Esophagus muscularis mucosa (tissue), 4 donors: Measurements from ENCODE around the gene FSD1L. TPM values are rescaled to one million over a fixed set of nuclear protein-coding genes. Genes with fewer than 3 reads are reported as not detected.

Experiments
- DNase-seq: peaks from one replicate; pipeline ENCODE4 v3.0.0-alpha.2; 2017; ENCODE audit errors: extremely low spot score
- H3K27ac ChIP-seq, 4 donors: fragments of 200-600 bp; sonication (generic); replicated peaks in 1 of 4; 1 replicate in 3 of 4; 2 replicates in 1 of 4; pipeline ENCODE4 v1.5.1; 2016 to 2019; ENCODE audit warnings: mild to moderate bottlenecking in 1 of 4
- H3K27me3 ChIP-seq, 4 donors: fragments of 200-600 bp; sonication (generic); one replicate each; pipeline versions ENCODE4 v1.5.1 to v1.6.0; 2016 to 2019
- H3K36me3 ChIP-seq, 4 donors: fragments of 200-600 bp; sonication (generic); one replicate each; pipeline ENCODE4 v1.5.1; 2016 to 2019
- H3K4me1 ChIP-seq, 4 donors: fragments of 200-600 bp; sonication (generic); one replicate each; pipeline ENCODE4 v1.5.1; 2016 to 2019
- H3K4me3 ChIP-seq, 4 donors: fragments of 200-600 bp; sonication (generic); 1 replicate in 2 of 4; 2 replicates in 2 of 4; pipeline ENCODE4 v1.5.1; 2016 to 2019; ENCODE audit warnings: mild to moderate bottlenecking in 4 of 4, moderate library complexity in 1 of 4
- H3K9me3 ChIP-seq, 4 donors: fragments of 200-600 bp; sonication (generic); 1 replicate in 3 of 4; 2 replicates in 1 of 4; pipeline ENCODE4 v1.5.1; 2016 to 2019
- EP300 ChIP-seq: sonication (generic); formaldehyde crosslinking; IDR thresholded peaks from one replicate; pipeline ENCODE4 v1.6.1; 2017; ENCODE audit warnings: antibody characterized with exemption
- POLR2A ChIP-seq: fragments of 450-650 bp; IDR thresholded peaks from one replicate; pipeline ENCODE4 v1.6.1; 2017; ENCODE audit warnings: antibody characterized with exemption, moderate library complexity, mild to moderate bottlenecking, low read depth
- POLR2AphosphoS5 ChIP-seq, 2 donors: sonication (generic); formaldehyde crosslinking; IDR thresholded peaks; one replicate each; pipeline ENCODE4 v1.6.1; 2017; ENCODE audit warnings: antibody characterized with exemption in 2 of 2
- WGBS: methylation state at CpG from one replicate; pipeline ENCODE4 v1.1.5; 2018; 5-methylcytosine and 5-hydroxymethylcytosine counted together
- intact Hi-C: fragments of 100-400 bp; cut with DNase I; formaldehyde crosslinking; loops from one replicate; pipeline ENCODE4 v1.15.1; 2023
- total RNA-seq, 4 donors: library from RNA; depleted of rRNA; stranded (reverse); fragments of >200 nt; gene quantifications; one replicate each; pipeline versions ENCODE4 v1.1.0 to v1.2.1, GENCODE V29; 2016
- TF ChIP-seq, protein P1 (sequence below), 3 experiments: fragments of 200-600 bp in 2 of 3; fragments of 450-650 bp in 1 of 3; sonication (generic) in 2 of 3; IDR thresholded peaks; one replicate each; pipeline ENCODE4 v1.5.1; 2017 to 2019; ENCODE audit warnings: antibody characterized with exemption in 3 of 3, mild to moderate bottlenecking in 2 of 3, moderate library complexity in 1 of 3

FSD1L gene
- 1 to 10 TPM; 2.2 to 5.4 (median 2.6) TPM for total RNA-seq

DNA sequence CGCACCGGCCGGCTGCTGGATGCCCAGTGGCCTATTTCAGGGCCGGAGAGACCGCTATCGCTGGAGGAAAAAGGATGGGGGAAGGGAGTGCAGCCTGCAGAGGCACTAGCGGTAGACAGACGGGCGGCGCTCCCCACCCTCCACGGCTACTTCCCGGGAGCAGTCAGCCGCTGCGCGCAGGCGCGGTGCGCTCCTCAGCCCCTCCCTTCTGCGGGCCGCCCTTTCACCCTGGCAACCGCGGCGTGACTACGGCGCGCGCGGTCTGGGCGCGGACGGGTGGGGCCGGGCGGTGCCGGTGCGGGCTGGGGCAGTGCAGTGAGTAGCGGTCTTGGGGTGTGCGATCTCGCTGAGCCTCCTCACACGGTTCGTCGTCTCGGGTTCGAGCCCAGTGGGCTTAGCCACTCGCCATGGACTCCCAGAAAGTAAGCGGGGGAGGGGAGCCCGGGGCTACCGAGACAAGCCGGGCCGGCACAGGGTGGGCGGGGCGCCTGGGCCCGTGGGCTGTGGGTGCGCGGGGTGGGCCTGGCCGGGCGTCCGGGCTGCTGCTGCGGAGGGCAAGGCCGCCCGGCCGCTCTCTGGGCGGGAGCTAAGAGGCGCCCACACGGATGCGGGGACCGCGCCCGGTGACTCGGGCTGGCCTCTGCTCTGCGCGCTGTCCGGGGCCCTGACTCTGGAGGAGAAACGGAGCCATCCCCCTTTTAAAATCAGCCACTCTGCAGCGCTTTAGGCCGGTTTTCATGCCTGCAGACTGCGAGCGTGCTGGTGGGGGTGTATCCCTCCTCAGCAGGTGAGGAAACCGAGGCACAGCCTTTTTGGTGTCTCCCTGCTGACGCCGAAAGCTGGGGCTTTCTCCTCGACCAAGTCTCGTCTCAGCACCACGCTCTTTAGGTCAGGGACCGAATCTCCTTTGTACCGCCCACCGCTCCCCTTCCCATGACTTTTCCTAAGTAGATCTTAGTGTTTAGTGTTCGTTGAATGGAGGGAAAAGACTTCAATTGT, at the start of gene FSD1L:
FSD1L (plus strand) TSS at position 221 of the 999 bp plus-strand sequence; CDS start at position 408, 187 bp downstream.
- H3K9me3 ChIP-seq = no peaks in the 10 kb centered on the region
- H3K36me3 ChIP-seq = no peaks in the 10 kb centered on the region
- H3K4me3 ChIP-seq = peak within 1 kb of the TSS; percentile 88 to 99 (median 94)
- WGBS = 2% methylated on average over 28 of the region's 87 CpGs
- intact Hi-C loops = no loop called here
- TF ChIP-seq, protein P1, sequence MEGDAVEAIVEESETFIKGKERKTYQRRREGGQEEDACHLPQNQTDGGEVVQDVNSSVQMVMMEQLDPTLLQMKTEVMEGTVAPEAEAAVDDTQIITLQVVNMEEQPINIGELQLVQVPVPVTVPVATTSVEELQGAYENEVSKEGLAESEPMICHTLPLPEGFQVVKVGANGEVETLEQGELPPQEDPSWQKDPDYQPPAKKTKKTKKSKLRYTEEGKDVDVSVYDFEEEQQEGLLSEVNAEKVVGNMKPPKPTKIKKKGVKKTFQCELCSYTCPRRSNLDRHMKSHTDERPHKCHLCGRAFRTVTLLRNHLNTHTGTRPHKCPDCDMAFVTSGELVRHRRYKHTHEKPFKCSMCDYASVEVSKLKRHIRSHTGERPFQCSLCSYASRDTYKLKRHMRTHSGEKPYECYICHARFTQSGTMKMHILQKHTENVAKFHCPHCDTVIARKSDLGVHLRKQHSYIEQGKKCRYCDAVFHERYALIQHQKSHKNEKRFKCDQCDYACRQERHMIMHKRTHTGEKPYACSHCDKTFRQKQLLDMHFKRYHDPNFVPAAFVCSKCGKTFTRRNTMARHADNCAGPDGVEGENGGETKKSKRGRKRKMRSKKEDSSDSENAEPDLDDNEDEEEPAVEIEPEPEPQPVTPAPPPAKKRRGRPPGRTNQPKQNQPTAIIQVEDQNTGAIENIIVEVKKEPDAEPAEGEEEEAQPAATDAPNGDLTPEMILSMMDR (IDR thresholded peaks at IDR 0.05) = peak; percentile 22 to 44 (median 22)
- TF ChIP-seq POLR2AphosphoS5 (IDR thresholded peaks at IDR 0.05) (peak; percentile 81 to 86), EP300 (no peak), POLR2A (peak; percentile 53)
- H3K4me1 ChIP-seq = peaks cover 10 to 36% (median 26%) of the 10 kb centered on the region in 4 donors
- no peaks in the 10 kb centered on the region for H3K27me3 ChIP-seq
- H3K27ac ChIP-seq = peak within 1 kb of the TSS; percentile 79 to 85 (median 82)
- DNase-seq = peak; percentile 95

GRCh38 chr9:105399117-105399516, 48.7 kb upstream of the FSD1L start:
- 79% methylated on average over 2 of the region's 2 CpGs for WGBS
- intact Hi-C loops = no loop called here

GRCh38 chr9:105401651-105402050, 46.2 kb upstream of the FSD1L start:
- no peaks in the 10 kb centered on the region for H3K27me3 ChIP-seq
- DNase-seq = no peak
- no peaks in the 10 kb centered on the region for H3K4me1 ChIP-seq
- H3K27ac ChIP-seq = no peak overlapping the region
- 64% methylated on average over 3 of the region's 3 CpGs for WGBS
- no peaks in the 10 kb centered on the region for H3K36me3 ChIP-seq
- H3K9me3 ChIP-seq = no peaks in the 10 kb centered on the region
- TF ChIP-seq POLR2A (no peak), POLR2AphosphoS5 (IDR thresholded peaks at IDR 0.05) (no peak), EP300 (no peak)
- TF ChIP-seq, protein P1 (IDR thresholded peaks at IDR 0.05) = no peak
- intact Hi-C loops = no loop called here
- H3K4me3 ChIP-seq = no peak overlapping the region

More at GRCh38 chr9:105399117-105399516, 48.7 kb upstream of the FSD1L start:
- Histone ChIP-seq H3K4me1 (no peaks in the 10 kb centered on the region), H3K4me3 (no peak overlapping the region), H3K9me3 (no peaks in the 10 kb centered on the region), H3K36me3 (no peaks in the 10 kb centered on the region), H3K27me3 (no peaks in the 10 kb centered on the region), H3K27ac (no peak overlapping the region)
- DNase-seq = no peak
- TF ChIP-seq POLR2A (no peak), EP300 (no peak), POLR2AphosphoS5 (IDR thresholded peaks at IDR 0.05) (no peak)
- TF ChIP-seq, protein P1 (IDR thresholded peaks at IDR 0.05) = no peak

GRCh38 chr9:105403552-105404248, 44.1 kb upstream of the FSD1L start:
- no peak for DNase-seq
- Histone ChIP-seq H3K27me3 (no peaks in the 10 kb centered on the region), H3K4me3 (no peak overlapping the region), H3K36me3 (no peaks in the 10 kb centered on the region), H3K9me3 (no peaks in the 10 kb centered on the region), H3K4me1 (no peaks in the 10 kb centered on the region), H3K27ac (no peak overlapping the region)
- intact Hi-C loops = no loop called here
- WGBS = 89% methylated on average over 6 of the region's 6 CpGs
- TF ChIP-seq, protein P1 (IDR thresholded peaks at IDR 0.05) = no peak
- no peak for TF ChIP-seq EP300
- no peak for TF ChIP-seq POLR2AphosphoS5 (IDR thresholded peaks at IDR 0.05)
- no peak for TF ChIP-seq POLR2A
